HG02938 (cell line): Measurements from ENCODE around the gene GNG7.
"Not testable (repeated sequence)": the region's sequence is repeated elsewhere in the genome, so short reads cannot be mapped to it uniquely, and the experiment has no call there.

Experiments used
- ATAC-seq: cut with Tn5 transposase; IDR thresholded peaks from one replicate; pipeline ENCODE4 v1.9.1; 2021; ENCODE audit warnings: mild to moderate bottlenecking, moderate library complexity; ENCODE audit not compliant: unreplicated experiment

GNG7 gene

DNA sequence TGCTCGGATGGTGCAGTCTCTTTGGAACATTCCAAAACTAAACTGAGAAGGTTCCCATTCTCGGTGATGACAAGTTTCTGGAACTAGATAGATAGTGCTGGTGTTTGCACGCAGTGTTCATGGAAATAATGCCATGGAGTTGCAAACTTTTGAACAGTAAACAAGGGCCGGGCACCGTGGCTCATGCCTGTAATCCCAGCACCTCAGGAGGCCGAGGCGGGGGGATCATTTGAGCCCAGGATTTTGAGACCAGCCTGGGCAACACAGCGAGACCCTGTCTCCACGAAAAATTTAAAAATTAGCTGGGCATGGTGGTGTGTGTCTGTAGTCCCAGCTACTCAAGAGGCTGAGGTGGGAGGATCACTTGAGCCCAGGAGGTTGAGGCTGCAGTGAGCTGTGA lies 95.7 kb downstream of the GNG7 start:
- ATAC-seq: not testable (repeated sequence)

DNA sequence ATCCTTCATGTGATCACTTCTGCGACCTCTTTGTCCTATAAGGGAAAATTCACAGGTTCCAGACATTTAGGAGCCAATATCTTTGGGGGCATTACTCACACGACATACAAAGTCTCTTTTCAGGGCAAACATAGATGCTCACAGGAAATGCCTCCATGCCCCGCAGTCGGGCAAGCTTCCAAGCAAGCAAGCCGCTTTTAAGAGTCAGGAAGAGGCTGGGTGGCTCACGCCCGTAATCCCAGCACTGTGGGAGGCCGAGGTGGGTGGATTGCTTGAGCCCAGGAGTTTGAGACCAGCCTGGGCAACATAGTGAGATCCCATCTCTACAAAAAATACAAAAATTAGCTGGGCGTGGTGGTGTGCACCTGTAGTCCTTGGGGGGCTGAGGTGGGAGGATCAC lies 96.6 kb downstream of the GNG7 start:
- ATAC-seq: not testable (repeated sequence)

DNA sequence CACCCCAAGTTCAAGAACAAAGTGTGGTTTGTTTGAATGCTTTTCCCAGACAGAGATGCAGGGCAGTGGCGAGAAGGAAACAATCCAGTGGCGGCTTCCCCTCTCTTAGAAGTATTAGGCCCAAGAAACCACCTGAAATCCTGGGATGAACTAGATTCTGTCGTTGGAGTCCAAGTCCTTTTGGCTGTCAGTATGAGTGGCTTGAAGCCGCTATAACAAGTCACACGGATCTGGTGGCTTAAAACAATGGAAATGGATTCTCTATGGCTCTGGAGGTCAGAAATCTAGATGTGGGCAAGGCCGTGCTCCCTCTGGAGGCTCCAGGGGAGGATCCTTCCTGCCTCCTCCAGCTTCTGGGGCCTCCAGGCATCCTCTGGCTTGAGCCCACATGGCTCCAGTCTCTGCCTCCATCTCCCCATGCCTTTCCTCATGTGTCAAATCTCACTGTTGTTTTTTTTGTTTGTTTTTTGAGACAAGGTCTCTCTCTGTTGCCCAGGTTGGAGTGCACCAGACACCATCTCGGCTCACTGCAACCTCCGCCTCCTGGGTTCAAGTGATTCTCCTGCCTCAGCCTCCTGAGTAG lies 97.7 kb downstream of the GNG7 start:
- no peak for ATAC-seq

DNA sequence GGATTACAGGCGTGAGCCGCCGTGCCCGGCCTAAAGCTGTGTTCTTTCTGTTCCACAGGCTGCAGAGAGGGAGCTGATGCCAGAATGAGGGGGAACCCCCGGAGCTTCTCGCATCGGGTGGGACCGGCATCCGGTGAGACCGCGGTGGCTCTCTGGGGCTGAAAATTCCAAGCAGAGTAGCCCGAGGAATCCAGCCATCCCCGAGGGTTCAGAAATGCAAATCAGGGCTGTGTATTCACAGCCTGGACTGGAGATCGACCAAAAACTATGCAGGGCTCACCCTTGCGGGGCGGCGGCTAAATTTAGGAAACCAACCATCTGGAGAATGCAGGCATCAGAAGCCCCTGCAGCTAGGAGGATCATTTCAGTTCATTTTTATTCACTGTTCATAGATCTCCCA lies 99.2 kb downstream of the GNG7 start:
- ATAC-seq: no peak

DNA sequence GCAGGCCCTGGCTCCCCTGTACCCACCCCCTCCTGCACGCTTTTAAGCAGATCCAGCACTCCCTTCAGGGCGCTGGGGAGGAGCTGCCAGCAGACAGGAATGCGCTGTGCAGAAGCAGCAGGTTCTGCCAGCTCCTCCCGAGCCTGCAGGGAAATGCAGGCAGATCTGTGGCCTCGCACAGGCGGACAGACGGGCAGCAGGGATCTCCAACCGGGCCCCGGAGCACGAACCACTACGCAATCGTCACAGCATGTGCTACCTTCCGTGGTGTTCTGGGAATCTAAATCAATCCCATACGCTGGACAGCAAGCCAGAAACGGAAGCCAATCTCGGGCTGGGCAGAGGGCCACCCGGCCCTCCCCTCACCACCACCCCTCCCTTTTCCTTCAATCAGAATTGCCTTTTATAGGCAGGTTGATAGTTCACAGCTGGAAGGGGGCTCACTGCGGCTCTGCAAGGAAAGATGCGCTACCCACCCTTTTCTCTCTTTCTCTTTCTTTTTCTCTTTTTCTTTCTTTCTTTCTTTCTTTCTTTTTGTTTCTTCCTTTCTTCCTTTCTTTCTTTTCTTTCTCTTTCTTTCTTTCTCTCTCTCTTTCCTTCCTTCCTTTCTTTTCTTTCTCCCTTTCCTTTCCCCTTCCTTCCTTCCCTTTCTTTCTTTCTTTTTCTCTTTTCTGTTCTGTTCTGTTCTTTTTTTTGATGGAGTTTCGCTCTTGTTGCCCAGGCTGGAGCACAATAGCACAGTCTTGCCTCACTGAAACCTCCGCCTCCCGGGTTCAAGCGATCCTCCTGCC lies 99.9 kb downstream of the GNG7 start:
- no peak for ATAC-seq

DNA sequence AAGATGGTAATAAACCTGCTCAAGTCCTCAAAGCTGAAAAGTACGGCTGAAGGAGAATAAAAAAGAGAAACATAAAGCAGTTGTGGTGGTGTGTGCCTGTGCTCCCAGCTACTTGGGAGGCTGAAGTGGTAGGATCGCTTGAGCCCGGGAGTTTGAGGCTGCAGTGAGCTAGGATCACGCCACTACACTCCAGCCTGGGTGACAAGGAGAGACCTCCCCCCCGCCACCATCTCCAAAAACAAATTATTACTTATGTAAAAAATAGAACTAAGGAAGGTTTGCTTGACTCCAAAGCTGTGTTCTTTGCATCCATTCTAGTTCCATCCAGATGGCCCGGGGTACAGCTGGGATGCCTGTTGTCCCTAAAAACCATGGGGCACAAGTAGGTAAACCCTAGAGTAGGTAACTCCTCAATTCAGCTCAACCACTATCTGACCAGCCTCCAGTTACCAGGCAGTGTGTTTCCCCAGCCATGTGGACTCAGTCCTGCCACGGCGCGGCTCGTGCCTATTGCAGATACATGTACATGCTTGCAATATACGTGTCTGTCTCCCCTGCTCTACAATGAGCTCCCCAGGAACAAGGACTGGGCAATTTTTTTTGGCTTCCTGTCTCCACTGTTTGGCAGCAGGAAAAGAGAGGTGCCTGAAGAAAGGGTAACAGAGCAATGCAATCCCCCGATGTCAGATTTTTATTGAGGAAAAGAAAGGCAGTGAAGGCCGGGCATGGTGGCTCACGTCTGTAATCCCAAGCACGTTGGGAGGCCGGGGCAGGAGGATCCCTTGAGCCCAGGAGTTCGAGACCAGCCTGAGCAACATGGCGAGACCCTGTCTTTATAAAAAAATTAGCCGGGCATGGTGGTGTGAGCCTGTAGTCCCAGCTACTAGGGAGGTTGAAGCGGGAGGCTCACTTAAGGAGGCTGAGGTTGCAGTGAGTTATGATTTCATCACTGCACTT lies 101.3 kb downstream of the GNG7 start:
- ATAC-seq: no peak

DNA sequence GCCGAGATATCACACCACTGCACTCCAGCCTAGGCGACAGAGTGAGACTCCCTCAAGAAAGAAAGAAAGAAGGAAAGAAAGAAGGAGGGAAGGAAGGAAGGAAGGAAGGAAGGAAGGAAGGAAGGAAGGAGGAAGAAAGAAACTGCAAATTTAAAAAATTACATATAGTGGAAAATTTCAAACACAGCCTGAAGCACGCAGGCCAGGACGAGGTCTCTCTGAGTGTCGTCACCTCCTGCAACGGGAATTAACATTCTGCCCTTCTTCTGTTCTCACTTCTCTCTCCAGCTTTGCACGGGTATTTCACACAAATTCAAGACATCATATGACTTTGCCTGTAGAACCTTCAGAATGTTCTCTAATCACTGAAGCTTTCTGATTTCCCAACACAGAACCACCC lies 108.2 kb downstream of the GNG7 start:
- no peak for ATAC-seq

DNA sequence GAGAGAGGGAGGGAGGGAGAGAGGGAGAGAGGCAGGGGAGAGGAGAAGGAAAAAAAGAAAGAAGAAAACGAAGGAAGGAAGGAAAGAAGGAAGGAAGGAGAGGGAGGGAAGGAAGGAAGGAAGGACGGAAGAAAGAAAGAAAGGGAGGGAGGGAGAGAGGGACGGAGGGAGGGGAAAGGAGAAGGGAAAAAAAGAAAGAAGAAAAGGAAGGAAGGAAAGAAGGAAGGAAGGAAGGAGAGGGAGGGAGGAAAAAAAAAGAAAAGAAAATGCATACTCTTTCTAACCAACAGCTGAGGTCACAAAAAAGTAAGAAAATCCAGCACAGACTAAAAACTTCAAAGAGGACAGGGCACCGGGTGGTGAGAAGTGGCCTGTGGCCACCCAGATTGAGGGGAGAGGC lies 109.7 kb downstream of the GNG7 start:
- no peak for ATAC-seq

DNA sequence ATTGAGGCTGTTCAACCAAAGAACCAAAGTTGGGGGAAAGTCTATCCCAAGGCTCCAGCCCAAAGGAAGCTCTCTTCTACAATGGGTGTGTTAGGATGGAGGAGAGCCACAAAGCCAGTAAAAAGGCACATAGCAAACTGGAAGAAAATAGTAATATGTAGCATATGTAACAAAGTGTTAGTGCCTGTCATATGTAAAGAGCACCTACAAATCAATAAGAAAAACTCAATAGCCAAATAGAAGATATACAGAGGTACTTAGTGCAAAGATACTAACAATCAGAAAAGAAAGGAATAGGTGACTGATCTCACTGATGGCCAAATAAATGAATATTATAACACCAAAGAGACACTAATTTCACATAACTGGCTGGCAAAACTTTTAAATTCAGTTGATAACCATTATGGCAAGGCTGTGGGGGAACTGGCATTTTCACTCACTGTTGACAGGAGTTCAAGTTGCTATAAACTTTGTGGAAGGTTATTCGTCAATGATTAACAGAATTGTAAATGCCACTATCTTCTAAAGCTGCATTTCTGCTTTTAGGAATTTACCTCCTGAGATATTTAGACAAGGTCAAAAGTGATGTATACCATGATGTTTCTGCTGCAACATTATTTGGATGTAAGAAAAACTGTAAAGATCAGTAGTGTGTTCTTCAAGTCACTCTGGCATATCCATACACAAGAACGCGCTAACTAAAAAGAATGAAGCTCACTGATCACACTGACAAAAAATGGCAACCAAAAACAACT lies 110.8 kb downstream of the GNG7 start:
- ATAC-seq: no peak

DNA sequence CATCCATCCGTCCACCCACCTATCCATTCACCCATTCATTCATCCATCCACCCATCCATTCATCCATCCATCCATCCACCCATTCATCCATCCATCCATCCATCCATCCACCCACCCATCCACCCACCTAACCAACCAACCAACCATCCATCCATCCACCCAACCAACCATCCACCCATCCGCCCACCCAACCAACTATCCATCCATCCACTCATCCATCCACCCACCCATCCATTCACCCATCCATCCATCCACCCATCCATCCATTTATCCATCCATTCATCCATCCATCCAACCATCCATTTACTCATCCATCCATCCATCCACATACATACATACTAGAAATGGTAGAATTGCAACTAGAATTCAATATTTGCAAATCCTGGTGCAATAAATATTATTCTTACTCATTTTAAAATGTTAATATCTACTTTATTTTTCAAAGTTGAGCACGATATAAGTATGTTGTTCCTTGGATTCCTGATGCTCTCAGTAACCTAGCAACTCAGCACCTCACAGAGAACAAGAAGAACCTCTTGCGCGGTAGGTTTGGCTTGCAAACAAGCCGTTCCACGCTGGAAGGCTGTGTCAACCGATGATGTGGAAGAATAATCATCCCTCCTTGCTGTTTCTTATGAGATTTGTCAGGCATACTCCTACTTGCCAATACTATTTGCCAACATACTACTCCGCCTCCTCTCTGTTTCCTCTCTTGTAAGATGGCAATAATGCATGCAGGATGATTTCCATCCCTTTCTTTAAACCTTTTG lies 111.7 kb downstream of the GNG7 start:
- no peak for ATAC-seq

DNA sequence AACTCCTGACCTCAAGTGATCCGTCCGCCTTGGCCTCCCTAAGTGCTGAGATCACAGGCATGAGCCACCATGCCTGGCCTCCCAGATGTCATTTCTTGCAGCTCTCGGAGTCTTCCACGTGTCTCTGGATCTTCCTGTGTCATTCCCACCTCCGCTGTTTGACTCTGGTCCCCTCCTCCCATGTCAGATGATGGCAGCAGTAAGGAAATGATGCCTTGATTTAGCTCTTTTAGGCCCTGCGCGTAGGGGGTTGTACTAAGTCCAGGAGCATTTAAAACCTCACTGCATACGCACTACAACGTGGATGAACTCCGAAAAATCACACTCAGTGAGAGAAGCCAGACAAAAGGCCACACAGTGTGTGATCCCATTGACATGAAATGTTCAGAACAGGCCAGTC lies 113.1 kb downstream of the GNG7 start:
- no peak for ATAC-seq

DNA sequence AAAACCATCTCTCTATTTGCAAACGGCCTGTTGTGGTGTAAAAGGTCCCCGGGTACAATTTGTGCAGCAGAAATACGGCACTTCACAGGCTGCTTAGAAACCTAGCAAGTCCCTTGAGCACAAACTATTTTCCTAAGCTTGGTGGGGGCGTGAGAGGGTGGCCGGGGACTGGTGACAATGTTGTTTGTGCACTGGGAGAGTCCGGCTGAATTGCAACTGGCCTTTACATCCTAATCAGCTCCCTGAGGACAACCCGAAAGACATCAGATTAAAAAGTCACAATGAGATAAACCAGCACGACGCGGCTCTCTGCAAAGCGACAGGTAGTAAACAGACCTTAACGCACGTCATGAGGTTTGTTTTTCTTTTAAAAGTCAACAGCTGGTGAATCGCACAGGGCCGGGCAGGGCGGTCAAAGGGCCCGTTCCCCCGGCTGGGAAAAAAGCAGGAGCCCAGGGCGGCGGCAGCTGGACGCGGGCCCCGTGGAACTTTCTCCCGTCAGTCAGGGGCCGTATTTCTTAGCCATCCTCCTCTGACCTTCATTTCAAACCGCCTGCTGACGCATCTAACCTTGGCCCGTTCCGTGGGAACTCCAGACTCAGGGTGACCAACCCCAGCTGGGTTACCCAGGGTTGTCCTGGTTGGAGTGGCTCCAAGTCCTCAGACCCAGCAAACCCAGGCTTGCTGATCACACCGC lies 114.3 kb downstream of the GNG7 start:
- ATAC-seq: no peak

DNA sequence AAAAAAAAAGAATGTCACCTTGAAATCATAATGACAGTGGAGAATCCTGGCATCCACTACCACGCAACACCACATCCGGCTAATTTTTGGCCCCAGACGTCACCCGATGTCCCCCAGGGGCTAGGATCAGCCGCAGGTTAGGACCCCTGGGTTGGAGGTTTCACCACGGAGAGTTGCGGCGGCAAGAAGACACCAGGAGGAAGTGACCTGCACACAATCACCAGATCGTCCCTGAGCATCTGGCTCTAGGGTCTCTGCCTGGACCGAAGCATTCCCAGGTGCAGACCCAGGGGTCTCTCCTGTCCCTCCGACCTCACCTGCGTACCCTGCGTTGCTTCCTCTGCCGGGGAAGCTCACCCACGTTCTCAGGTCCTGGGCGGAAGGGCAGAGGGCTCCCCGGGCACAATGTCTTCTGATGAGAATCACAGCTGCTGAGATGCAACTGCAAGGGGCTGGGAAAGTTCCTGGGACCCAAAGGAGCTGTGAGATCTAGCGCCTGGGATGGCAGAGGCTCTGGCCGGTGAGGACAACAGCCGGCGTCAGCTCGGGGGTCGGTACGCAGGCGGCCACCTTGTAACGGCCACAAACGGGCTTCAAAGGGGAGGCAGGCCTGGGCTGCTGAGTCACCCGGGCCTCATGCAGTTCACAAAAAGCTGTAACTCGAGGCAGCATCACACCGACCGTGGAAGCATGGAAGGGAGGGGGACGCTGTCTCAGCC lies 115.3 kb downstream of the GNG7 start:
- ATAC-seq: no peak

DNA sequence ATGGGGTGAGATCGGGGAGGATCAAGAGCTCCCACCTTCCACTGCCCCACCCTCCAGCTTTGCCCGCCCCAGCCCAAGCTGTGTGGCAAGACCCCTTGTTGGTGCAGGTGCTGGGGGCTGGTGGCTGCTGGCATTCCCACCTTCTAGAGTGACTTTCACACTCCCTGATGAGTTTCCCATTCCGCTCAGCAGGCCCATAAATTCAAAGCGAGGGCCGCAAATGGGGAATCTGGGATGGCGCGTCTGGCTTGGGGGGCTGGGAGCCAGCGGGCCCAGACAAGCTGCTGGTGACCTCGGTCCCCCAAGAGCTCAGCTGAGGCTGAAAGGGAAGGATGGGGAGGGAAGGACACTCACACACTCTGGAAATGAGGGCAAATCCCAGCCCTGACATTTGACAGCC lies 116.3 kb downstream of the GNG7 start:
- no peak for ATAC-seq

DNA sequence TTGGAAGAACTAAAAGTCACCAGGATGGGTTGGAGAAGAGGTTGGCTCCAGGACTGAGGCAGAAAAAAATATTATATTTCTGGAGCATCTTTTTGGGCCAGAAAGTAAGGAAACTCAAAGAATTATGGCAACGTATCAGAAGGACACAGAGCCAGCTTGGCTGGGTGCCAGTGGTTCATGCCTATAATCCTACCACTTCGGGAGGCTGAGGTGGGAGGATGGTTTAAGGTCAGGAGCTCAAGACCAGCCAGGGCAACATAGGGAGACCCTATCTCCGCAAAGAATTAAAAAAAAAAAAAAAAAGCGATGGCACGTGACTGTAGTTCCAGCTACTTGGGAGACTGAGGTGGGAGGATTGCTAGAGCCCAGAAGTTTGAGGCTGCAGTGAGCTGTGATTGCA lies 118.5 kb downstream of the GNG7 start:
- no peak for ATAC-seq

DNA sequence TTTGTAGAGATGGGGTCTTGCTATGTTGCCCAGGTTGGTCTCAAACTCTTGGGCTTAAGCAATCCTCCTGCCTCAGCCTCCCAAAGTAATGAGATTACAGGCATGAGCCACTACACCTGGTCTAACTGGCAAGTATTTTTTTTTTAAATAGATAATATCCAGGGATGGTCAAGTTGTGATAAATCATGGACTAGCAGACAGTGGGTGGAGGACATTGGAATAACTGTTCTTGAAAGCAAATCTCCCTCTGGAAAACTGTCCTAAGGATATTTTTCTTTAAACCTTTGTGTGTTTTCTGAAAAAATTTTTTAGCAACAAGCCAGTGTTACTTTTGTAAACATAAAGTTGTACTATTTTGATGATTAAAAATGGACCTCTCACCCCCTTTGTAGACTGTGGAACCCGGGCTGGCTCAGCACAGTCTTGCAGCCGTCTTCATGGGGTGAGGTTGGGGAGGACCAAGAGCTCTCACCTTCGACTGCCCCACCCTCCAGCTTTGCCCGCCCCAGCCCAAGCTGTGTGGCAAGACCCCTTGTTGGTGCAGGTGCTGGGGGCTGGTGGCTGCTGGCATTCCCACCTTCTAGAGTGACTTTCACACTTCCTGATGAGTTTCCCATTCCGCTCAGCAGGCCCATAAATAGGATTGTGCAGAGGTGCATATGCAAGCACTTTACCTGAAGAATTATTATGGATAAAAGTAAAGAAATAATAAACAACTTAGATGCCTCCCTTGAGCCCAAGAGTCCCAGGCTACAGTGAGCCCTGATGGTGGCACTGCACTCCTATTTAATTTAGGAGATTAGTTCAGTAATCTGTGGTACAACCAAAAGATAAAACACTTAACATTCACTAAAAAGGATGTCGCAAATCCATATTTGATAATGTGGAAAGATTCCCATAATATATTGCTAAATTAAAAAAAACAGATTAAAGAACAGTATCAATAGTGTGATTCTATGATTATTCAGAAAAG lies 119.2 kb downstream of the GNG7 start:
- ATAC-seq: no peak

DNA sequence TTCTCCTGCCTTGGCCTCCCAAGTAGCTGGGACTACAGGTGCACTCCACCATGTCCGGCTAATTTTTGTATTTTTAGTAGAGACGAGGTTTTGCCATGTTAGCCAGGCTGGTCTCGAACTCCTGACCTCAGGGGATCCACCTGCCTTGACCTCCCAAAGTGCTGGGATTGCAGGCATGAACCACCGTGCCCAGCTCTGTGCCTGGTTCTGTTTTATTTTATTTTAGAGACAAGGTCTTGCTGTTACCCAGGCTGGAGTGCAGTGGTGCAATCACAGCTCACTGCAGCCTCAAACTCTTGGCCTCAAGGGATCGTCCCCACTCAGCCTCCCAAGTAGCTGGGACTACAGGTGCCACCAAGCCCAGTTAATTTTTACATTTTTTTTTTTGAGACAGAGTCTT lies 122.1 kb downstream of the GNG7 start:
- ATAC-seq: not testable (repeated sequence)
